Eye (tissue), 1 donor: ENCODE results near the gene ZNF469.

Source experiments
- DNase-seq: peaks from one replicate; pipeline ENCODE4 v3.0.0-alpha.2; 2015

The ZNF469 gene

DNA sequence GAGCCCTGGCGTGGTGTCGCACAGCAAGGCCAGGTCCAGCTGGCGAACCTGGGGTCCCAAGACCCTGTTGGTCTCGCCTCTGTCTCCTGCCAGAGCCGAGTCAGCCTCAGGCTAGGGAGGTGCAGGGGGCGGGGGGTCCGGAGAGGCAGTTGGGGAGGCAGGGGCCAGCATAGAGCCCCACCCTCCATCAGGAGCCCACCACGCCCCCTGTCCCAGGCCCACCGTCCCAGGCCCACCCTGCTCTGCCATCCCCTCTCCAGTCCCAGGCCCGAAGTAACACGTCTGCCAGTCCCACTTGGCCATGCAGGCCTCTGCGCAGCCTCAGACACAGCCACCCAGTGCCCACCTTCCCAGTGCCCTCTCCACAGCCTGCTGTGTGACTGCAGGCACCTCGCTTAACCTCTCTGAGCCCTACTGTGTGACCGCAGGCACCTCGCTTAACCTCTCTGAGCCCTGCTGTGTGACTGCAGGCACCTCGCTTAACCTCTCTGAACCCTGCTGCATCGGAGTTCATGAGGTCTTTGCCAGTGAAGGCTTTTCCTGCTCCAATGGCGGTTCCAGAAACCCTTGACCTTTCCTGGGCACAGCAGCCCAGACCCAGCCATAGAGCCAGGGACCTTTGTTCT is 29.3 kb downstream of the ZNF469 start:
- DNase-seq, result no peak

DNA sequence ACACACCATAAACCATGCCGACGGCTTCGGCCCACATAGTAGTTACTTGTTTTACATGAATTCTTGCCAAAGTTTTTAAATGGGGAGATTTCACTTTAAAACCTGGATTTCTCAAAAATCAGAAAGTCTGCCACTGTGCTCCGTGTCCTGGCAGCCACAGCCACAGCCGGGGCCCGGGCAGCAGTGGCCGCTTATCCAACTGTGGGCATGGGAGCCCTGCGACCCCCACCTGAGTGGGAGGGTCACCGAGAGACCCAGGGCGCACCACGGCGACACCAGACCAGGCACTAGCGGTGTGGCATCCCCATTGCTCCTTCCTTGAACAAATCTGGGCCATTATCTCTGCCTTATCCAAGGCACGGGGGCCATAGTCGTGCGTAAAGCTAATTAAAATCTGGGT is 30.0 kb downstream of the ZNF469 start:
- no peak for DNase-seq

DNA sequence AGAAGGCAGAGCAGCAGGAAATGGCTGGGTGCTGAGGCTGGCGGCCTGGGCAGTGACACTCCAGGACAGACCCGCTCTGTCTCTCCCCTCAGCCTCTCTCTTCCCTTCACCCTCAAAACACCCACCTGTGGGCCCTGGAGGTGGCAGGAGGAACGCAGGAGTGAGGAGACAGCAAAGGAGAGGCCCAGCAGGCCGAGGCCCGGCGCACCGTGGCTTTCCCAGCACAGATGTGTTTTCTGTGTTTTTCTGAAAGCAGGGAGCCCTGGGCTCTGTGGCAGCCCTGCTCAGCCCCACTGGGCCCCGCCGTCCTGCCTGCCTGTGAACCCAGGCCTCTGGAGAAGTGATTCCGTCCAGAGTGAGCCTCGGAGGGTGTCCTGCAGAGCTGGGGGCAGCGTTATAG is 30.5 kb downstream of the ZNF469 start:
- no peak for DNase-seq

DNA sequence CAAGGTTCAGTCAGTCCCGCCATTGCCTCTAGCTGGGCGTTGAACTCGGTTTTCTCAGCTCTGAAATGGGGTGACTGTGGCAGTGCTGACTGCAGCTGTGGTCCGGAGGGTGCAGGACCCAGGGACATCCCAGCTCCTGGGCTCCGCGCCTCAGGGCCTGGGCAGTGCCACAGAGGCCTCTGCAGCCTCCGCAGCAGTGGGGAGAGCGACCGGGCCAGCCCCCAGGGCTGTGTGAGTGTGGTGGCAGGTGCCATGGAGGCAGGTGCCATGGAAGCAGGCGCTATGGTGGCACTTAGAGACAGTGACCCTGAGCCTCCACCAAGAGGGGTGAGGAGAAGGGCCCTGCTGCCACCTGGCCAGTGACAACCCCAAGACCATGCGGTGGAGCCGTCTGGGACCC is 30.9 kb downstream of the ZNF469 start:
- no peak for DNase-seq

DNA sequence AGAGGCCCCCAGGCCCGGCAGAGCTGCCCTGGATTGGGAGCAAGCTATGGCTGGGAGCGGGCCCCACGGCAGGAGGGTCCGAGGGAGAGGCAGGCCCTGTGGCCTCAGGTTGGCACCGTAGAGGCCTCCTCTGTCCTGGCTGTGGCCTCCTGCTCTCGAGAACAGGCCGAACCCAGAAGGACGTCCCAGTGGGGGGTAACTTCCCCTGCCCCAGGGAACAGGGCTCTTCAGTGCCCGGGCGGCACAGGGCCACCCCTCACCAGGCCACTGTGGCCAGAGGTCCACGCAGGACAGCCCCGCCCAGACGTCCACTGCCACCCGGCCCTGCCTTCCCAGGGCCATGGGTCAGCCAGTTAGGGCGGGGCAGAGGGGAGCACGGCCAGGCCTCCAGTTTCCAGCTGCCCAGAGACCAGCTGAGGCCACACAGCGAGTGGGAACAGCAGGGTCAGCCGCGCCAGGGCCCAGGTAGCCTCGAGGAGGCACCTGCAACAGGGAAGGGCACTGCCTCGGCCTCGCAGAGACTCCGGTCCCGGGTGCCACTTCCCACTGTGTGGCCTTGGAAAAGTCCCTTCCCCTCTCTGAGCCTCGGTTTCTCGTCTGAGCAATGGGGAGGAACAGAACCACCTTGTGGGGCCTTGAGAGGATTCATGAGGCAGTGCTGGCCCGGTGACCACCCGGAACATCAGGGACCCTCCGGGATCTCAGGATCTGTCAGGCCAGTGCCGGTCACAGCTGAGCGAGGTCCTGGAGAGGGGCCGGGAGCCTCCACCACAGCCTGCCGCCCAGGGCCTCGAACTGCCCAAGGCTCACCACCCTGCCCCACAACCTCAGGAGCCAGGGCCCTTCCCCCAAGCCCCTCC is 32.0 kb downstream of the ZNF469 start:
- no peak for DNase-seq

DNA sequence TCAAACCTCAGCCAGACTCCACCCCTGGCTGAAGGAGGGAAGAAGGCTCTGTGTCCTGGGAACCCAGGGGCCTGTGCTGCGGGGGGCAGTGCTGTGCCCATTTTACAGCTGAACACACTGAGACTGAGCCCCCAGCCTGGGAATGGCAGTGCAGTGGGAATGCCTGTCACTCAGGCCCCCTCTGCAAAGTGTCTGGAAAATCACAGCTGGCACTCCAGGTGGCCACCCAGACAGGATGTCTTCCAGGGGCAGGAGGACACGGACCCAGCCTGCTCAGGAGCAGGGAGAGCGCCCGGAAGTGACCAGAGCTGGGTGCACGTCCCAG is 32.6 kb downstream of the ZNF469 start:
- no peak for DNase-seq

DNA sequence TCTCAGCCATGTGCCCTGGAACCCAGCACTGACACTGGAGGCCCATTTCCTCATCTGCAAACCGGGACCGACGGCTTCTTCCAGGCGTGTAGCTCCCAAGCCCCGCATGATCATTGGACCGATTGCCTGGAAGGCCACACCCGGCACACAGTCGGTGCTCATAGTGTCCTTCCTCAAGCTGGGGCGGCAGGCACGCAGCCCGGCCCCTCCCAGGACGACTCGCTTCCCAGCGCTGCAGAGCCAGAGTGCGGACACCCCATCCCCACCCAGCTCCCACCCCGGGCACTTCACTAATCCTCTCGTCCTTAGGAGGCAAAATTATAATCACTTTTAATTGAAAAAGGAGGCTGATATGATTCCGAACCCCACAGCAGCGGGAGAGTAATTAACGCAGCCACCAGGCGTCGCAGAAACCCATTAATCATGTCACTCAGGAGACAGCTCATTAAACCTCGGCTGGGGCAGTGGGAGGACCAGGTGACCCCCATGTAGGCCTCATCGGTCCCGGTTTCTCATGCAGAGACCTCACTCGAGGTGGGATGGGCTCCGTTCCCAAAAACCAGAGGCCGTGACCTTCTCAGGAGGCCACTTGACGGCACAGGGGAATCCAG is 33.1 kb downstream of the ZNF469 start:
- peak; percentile 60 for DNase-seq

DNA sequence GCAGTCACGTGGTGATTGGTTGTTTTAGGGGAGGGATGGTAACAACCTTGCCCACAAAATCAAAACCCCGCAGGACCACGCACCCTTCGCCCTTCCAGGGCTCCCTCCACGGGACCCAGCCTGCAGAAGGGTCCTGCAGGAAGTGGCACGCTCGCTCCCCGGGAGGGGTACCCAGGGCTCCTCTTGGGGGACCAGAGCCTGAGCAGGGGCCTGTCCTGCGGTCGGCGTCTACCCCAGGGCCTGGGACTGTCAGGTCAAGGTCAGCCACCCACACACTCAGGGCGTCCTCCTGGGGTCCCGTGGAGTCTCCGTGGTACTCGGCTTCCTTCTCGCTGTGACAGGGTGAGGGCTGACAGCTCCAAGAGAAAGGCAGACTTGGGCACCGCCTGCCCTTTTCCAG is 33.9 kb downstream of the ZNF469 start:
- DNase-seq, result no peak

DNA sequence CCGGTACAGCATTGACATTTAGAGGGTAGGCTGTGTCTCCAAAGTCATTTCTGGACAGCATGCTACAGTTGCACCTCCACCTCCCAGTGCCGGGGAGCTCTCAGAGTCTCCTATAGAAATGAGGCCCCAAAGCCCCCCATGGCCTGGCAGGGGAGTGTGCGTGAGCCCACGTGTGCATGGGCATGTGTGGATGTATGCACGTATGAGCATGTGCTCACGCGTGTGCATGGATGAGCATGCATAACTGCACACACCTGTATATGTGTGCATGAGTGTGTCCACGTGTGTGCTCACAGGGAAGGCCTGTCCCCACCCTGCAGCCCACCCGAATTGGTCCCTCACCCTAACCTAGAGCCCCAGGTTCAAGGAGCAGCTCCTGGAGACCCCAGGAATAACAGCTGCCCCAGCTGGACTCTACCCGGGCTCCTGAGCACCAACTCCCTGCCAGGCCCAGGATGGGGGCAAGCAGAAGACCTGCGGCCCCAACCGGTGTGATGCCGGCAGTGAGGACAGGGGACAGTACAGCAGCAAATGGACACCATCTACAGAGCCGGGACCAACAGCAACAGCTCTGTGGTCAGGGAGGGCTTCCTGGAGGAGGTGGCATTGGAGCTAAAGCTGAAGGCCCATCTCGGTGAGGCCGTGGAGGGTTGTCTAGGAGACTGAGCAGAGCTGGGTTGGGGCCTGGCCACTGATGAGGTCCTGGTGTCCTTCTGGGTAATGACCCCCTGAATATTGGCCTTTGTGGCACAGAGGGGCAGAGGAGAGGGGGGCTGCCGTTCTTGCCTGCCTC is 35.1 kb downstream of the ZNF469 start:
- no peak for DNase-seq

DNA sequence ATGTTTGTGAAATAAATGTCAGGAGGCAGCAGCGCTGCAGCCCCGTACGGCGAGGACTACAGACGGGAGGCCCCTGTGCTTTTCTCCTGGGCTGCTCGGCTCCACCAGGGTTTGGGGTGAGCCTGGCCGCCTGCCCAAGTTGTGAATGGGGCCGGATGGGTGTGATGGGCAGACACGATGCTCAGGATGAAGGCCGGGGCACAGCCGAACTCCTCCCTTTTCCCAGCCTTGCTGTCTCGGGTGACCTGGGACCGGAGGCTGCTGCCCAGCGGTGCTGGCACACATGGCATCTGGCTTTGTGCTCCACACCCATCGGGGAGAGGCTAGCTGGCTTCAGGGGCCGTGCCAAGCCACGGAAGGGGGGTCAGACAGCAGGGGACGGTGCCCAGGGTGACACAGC is 36.1 kb downstream of the ZNF469 start:
- DNase-seq, result no peak

DNA sequence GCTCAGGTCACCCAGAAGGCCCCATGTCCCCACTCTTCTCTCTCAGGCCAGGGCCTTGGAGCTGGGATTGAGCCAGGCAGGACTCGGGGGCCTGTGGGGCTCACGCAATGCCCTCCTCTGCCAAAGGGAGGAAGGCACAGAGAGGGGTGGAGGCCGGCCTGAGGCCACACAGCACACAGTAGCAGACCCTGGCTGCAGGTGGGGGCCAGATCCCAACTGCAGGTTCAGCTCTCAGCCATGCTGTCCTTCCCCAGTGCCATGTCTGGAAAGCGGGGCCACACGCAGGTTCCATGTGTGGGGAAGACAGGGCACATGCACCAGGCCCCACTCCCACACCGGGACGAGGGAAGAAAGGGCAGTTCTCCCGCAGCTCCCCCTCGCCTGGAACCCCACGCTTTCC is 37.0 kb downstream of the ZNF469 start:
- DNase-seq, result no peak

DNA sequence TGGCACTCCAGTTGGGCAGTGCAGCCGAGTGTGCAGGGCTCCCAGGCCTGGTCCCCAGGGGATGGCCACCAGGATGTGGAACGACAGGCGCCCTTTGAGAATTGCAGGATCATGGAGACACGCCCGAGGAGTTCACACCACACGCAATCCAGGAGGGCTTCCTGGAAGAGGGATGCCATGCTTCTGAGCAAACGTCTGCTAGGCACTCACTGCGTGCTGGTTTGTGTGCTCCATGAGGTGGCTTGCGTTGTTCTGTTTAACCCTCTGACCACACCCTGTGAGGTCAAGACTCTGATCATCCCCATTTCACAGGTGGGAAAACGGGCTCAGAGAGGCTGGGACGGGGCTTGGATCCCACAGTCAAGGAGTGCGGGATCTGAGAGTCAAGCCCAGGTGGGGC is 37.7 kb downstream of the ZNF469 start:
- no peak for DNase-seq

DNA sequence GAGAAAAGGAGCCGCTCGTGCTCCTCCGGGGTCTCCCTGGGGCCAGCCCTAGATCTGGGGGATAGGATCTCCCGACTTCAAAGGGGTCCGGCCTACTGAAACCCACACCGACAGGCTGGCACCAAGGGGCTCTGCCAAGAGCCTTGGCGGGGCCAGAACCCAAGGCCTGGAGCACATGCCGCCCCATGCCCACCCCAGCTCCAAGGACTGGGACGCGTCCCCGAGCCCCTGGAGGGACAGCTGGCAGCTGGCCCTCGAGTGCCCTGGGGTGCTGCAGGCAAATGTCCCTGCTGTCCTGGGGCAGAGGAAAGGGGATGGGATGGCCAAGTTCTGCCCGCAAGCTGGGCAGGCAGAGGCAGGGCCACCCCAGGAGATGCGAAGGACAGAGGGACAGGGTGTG is 38.5 kb downstream of the ZNF469 start:
- no peak for DNase-seq

DNA sequence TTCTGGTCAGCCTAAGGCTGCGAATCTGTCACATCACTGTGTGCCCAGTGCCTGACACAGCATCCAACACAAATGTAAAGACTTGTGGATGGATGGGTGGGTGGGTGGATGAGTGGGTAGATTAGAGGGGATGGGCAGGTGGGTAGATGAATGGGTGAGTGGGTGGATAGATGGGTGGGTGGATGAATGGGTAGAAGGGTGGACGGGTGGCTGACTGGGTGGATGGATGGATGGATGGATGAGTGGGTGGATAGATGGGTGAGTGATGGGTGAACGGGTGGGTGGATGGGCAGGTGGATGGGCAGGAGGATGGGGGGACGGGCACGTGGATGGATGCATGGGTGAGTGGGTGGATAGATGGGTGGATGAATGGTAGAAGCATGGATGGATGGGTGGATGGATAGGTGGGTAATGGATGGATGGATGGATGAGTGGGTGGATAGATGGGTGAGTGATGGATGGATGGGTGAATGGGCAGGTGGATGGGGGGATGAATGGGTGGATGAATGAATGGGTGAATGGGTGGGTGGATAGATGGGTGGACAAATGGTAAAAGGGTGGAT is 39.2 kb downstream of the ZNF469 start:
- DNase-seq, result no peak

DNA sequence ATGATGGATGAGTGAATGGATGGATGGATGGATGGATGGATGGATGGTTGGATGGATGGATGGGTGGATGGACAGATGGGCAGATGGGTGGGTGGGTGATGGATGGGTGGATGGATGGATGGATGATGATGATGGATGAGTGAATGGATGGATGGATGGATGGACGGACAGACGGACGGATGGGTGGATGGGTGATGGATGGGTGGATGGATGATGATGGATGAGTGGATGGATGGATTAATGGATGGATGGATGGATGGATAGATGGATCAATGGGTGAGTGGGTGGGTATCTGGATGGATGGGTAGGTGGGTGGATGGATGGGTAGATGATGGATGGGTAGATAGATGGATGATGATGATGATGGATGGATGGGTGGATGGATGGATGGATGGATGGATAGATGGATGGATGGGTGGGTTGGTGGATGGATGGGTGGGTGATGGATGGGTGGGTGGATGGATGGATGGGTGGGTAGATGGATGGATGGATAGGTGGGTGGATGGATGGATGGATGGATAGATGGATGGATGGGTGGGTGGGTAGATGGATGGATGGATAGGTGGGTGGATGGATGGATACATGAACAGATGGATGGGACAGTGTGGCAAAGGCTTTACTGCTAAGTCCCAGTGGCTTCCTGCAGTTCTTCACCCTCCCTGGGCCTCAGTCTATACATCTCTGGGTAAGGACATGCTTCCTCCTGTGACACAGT is 40.1 kb downstream of the ZNF469 start:
- no peak for DNase-seq

DNA sequence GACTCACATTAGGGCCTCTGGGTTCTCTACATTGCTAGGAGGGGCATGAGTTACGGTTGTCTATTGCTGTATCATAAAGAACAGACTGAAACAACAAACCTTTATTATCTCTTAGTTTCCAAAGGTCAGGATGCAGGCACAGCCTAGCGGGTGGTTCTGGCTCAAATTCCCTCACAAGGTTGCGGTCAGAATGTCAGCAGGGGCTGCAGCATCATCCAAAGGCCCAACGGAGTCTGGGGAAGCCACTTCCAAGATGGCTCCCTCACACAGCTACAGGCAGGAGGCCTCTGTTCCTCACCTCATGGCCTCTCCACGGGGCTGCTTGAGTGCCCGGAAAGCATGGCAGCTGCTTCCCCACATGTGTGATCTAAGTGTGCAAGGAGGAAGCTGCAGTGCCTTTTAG is 40.7 kb downstream of the ZNF469 start:
- DNase-seq, result no peak

DNA sequence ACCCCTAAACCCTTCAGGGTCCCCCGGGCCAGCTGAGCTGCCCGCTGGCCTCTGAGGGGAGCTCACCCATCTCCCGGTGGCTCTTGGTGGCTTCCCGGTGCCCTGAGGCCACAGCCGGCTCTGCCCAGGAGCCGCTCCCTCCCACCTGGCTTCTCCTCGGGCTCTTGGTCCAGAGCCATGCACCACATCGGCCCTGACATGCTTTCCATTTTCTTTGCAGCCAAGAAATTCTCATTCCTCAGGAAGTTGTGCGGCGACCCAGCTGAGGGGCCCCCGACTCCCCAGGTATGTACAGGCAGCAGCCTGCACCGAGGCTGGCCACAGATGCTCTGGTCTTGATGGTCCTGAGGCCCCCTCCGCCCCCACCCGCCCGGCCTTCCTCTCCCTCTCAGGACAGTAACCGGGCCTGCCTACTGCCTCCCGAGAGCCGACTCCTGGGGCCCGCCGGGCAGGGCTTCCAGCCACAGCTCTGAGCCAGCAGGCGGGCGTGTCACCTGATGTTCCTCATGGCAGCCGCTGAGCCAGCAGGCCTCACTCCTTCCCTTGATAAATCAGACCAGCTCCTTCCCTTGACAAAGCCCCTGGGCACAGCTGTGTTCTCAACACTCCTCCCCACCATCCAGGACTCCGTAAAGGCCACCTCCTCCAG is 42.0 kb downstream of the ZNF469 start:
- no peak for DNase-seq

DNA sequence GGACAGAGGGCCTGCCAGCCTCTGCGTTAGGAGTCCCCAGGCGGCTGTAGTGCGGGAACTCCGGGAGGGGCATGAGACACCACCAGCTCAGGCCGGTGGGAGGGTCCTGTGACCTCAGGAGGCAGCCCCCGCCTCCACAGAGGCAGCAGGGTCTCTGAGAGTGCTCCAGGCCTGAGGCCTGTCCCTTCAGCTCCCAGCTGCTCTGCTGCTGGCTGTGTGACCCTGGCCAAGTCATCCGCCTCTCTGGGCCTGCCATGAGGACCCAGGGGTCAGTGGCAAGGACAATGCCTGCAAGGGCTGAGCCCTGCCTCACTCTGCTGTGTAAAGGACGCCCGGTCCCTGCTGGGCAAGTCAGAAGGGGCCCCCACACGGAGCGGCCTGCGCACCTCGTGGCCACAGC is 43.3 kb downstream of the ZNF469 start:
- no peak for DNase-seq

DNA sequence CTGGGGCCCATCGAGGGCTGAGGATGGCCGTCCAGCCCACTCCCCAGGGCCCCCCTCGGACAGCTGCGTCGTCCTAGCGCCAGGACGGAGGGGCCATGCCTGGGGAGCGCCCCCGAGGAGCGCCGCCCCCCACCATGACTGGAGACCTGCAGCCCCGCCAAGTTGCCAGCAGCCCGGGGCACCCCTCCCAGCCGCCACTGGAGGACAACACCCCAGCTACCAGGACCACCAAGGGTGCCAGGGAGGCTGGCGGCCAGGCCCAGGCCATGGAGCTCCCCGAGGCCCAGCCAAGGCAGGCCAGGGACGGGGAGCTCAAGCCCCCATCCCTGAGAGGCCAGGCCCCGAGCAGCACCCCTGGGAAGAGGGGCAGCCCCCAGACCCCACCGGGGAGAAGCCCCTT is 44.6 kb downstream of the ZNF469 start:
- DNase-seq, result no peak

DNA sequence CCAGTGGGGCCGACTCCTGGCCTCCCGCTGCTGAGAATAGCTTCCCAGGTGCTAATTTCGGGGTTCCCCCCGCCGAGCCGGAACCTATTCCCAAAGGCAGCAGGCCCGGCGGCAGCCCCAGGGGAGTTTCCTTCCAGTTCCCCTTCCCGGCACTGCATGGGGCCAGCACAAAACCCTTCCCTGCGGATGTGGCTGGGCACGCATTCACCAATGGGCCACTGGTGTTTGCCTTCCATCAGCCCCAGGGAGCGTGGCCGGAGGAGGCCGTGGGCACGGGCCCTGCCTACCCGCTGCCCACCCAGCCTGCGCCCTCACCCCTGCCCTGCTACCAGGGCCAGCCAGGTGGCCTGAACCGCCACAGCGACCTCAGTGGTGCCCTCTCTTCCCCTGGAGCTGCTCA is 45.4 kb downstream of the ZNF469 start:
- no peak for DNase-seq

DNA sequence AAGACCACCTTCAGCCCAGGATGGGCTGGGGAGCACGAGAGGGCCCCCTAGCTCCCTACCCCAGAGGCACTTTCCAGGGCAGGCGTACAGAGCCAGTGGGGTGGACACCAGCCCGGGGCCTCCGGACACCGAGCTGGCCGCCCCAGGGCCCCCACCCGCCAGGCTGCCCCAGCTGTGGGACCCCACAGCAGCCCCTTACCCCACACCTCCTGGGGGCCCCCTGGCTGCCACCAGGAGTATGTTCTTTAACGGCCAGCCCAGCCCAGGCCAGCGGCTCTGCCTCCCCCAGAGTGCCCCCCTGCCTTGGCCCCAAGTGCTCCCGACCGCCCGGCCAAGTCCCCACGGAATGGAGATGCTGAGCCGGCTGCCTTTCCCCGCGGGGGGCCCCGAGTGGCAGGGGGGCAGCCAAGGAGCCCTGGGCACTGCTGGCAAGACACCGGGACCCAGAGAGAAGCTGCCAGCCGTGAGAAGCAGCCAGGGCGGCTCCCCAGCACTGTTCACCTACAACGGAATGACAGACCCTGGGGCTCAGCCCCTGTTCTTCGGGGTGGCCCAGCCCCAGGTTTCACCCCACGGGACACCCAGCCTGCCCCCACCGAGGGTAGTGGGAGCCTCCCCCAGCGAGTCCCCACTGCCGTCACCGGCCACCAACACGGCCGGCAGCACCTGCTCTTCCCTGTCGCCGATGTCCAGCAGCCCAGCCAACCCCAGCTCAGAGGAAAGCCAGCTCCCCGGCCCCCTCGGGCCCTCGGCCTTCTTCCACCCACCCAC is 46.0 kb downstream of the ZNF469 start:
- no peak for DNase-seq
